Stimulated activated naive CD4-positive, alpha-beta T cell treated with Interleukin-2 at 50 U/mL for 16 hours (primary cell): ENCODE measurements around the gene PCCB.
"Not testable (repeated sequence)": the region's sequence is repeated elsewhere in the genome, so short reads cannot be mapped to it uniquely, and the experiment has no call there.

Experiments
- DNase-seq: peaks from one replicate; lab custom pipeline; 2025; lab: John Stamatoyannopoulos, UW

The PCCB gene

DNA sequence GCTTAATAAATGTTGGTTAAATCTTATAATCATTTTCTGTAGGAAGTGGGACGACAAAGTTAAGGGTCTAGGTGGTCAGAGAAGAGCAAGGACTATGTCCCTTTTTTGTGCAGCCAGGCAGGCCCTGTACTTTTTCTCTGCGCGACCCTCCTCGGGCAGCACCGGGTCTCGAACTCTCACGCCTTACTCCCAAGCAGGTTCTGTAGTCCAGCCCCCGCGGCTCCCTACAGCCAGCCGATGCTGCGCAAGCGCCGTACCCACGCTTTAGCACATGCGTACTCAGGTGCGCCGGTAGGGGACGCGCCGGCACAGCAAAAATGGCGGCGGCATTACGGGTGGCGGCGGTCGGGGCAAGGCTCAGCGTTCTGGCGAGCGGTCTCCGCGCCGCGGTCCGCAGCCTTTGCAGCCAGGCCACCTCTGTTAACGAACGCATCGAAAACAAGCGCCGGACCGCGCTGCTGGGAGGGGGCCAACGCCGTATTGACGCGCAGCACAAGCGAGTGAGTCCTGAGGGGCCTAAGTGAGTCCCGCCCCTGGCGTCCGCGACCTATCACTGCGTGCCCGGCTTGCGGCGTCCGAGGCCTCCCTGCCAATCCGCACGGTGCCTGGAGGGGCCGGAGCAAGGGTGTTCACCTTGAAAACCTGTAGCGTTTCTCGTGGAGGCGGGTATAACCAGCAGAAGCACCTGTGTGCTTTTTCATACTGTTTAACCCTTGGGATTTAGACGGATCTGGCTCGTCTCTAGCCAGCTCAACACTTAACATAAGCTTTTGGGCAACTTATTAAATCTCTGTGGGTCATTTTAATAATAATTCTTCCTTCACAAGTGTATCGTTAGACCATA lies at the start of gene PCCB:
Gene PCCB (plus strand): TSS at position 282 of the 844 bp plus-strand sequence. CDS start 36 bp downstream, at position 318.
- DNase-seq, result peak; percentile 94

- no peak for DNase-seq
Observed at GRCh38 chr3:136207489-136208115, 42.5 kb upstream of the PCCB start.

DNA sequence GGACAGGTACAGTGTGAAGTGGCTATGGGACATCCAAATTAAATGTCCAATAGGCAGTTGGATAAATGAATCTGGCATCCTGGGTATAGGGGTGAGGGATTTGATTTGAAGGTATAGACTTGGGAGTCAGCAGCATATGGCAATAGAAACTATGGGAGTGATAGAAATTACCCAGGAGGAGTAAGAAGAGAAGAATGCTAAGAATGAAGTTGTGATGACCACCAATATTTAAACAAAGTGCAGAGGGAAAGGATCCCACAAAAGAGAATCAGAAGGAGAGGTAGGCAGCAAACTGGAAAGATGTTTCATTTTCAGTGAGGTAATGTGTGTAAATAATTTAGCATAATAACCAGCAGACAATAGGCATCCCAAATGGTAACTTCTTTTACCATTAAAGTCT lies 40.2 kb upstream of the PCCB start:
- no peak for DNase-seq

- DNase-seq, result no peak
Observed at GRCh38 chr3:136211547-136211946, 38.6 kb upstream of the PCCB start.

DNA sequence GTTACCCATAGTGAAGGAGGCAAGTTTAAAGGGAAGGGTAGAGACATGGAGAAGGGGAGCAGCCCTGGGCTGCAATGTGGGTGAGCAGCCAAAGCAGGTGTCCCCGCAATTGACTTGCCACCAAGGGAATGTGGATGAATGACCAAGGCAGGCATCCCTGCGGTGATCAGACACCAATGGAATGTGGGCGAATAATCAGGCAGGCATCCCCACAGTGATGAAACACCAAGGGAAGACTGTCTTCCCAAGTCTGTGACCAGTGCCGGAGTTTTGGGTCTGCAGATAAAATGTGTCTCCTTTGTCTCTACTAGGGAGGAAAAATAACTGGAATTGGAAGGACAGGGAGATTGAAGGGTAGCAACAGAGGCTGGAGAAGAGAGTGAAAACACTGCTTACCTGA lies 27.4 kb upstream of the PCCB start:
- not testable (repeated sequence) for DNase-seq

GRCh38 chr3:136232413-136232812 lies 17.7 kb upstream of the PCCB start:
- DNase-seq, result no peak

DNA sequence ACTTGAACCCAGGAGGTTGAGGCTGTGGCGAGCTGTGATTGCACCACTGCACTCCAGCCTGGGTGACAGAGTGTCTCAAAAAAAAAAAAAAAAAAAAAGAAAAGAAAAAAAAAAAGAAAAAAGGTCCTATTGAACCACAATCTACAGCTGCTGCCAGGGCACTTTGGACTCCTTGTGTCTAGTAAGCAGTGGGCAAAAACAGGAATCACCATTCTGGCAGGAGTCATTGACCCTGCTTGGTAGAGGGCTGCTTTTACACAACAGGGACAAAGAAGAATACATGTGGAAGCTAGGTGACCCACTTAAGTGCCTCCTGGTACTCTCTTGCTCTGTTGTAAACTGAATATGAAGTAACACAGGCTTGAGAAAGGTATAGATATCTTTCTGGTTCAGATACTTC lies 14.6 kb upstream of the PCCB start:
- no peak for DNase-seq

DNA sequence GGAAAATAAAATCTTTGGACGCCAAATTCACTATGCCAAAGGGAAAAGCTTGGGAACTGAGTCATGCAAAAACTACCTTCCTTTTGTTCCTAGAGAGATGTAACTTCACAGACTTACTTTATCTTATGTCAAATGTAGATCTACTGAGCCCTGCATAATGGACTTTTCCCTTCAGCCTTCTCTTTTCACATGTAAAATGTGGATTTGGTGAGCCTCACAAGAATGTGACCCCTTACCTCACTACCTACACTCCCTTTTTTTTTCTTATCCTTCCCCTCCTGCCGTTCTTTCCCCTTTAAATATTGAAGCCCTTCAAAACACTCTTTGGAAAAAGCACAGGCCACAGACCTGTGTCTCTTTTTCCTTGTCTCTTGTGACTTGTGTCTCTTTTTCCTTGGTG lies 14.0 kb upstream of the PCCB start:
- DNase-seq, result no peak

GRCh38 chr3:136237103-136237502 lies 13.0 kb upstream of the PCCB start:
- DNase-seq, result no peak

GRCh38 chr3:136237961-136238649 lies 12.0 kb upstream of the PCCB start:
- no peak for DNase-seq

DNA sequence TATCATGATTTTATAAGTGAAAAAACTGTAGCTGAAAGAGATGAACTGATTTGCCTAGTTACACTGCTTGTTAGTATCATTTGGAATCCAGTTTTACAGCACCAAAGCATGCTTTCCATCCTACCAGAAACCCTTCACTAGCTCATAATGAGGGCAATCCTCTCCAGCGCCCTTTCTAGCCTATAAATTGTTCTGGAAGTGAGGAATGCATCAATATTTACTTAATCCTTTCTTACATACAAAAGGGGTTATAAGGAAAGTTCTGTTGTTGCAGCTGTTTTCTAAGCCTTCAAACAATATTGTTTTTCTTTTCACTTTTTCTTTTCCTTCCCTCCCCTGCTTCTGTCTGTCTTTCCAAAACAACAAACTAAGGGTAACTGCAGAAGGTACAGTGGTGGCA lies 11.0 kb upstream of the PCCB start:
- no peak for DNase-seq

DNA sequence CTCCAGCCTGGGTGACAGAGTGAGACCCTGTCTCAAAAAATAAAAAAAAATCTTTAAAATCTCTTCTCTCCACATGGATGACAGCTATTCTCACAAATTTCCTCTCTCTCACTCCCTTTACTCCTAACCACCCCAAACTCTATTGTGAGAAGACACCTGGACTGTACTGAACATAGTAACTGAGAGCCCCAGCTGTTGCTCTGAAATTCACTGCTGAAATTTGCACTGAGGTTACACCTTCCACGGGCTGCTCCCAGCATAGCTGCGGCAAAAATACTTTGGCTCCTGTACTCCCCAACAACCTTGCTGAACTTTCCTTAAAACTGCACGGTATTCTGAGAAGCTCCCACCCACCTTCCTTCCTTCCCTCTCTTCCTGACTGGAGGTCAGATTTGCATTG lies 4.4 kb upstream of the PCCB start:
- no peak for DNase-seq

GRCh38 chr3:136247436-136247835 lies 2.7 kb upstream of the PCCB start:
- DNase-seq, result no peak

- no peak for DNase-seq
Observed at GRCh38 chr3:136247855-136248590, 2.1 kb upstream of the PCCB start.

GRCh38 chr3:136249091-136249490 lies 1.0 kb upstream of the PCCB start:
- no peak for DNase-seq

- no peak for DNase-seq
Observed at GRCh38 chr3:136249593-136249992, 547 bp upstream of the PCCB start.

GRCh38 chr3:136250903-136251460 lies 842 bp downstream of the PCCB start:
- peak; percentile 12 for DNase-seq

DNA sequence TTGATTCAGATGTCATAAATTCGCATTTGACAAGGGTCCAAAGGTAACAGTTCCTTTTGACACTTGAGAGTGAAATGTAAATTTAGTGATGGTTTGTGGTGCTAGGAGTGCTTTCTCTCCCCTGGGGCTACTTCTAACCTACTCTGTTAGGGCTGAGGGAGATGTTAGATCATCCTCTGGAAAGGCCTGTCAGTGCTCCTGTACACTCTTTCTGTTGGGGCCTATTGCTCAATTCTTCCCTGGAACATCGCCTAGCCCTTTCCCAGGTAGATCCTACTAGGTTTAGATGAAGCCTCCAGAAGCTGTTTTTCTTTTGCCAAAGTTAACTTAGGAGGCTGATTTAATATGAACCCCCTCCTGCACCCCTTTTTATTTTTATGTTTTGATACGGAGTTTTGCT lies 1.4 kb downstream of the PCCB start:
- no peak for DNase-seq

GRCh38 chr3:136255672-136256406 lies 5.7 kb downstream of the PCCB start:
- no peak for DNase-seq

DNA sequence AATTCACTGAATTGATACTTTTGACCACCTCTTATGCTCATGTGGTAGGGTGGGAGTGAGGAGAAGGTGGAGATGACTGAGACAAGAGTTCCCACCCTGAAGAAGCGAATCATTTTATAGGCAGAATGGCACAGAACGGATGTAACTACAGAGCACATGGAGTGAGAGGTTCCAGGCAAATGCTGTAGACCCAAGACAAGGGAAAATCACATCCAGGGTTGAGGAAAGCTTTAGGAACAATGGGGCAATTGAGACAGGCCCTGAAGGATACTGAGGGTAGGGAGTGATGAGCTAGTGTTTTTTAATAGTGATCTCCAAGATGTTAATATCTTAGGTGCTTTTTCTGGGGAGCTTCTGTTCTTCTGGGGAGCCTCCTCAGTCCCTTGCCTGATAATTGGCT lies 8.1 kb downstream of the PCCB start:
- no peak for DNase-seq

GRCh38 chr3:136261826-136262225 lies 11.7 kb downstream of the PCCB start:
- no peak for DNase-seq
